ENCODE measurements around the gene ERBIN.
"Not testable (repeated sequence)": the region's sequence is repeated elsewhere in the genome, so short reads cannot be mapped to it uniquely, and the experiment has no call there.

Gene ERBIN

GRCh38 chr5:65926276-65926783 lies at the start of gene ERBIN:
Gene ERBIN, plus strand, starts transcription at chr5:65926575. Its CDS starts 66,144 bp downstream, at chr5:65992719.
- peak; percentile 82 for DNase-seq

- DNase-seq = no peak
Measured at GRCh38 chr5:65876970-65877369, 49.4 kb upstream of the ERBIN start.

GRCh38 chr5:65879668-65880256 lies 46.6 kb upstream of the ERBIN start:
- DNase-seq = peak; percentile 57

- DNase-seq = no peak
Measured at GRCh38 chr5:65880496-65881072, 45.8 kb upstream of the ERBIN start.

- no peak for DNase-seq
Measured at GRCh38 chr5:65882278-65882677, 44.1 kb upstream of the ERBIN start.

GRCh38 chr5:65883461-65883860 lies 42.9 kb upstream of the ERBIN start:
- no peak for DNase-seq

GRCh38 chr5:65886387-65886786 lies 40.0 kb upstream of the ERBIN start:
- no peak for DNase-seq

GRCh38 chr5:65892024-65892423 lies 34.4 kb upstream of the ERBIN start:
- not testable (repeated sequence) for DNase-seq

GRCh38 chr5:65892801-65893200 lies 33.6 kb upstream of the ERBIN start:
- DNase-seq = no peak

- DNase-seq = no peak
Measured at GRCh38 chr5:65893749-65894430, 32.5 kb upstream of the ERBIN start.

GRCh38 chr5:65895891-65896290 lies 30.5 kb upstream of the ERBIN start:
- DNase-seq = no peak

GRCh38 chr5:65900746-65901145 lies 25.6 kb upstream of the ERBIN start:
- no peak for DNase-seq

- DNase-seq = no peak
Measured at GRCh38 chr5:65902104-65902503, 24.3 kb upstream of the ERBIN start.

GRCh38 chr5:65903581-65903980 lies 22.8 kb upstream of the ERBIN start:
- DNase-seq = no peak

GRCh38 chr5:65906256-65906655 lies 20.1 kb upstream of the ERBIN start:
- no peak for DNase-seq

GRCh38 chr5:65907135-65907534 lies 19.2 kb upstream of the ERBIN start:
- DNase-seq = no peak

GRCh38 chr5:65910711-65911110 lies 15.7 kb upstream of the ERBIN start:
- no peak for DNase-seq

- no peak for DNase-seq
Measured at GRCh38 chr5:65912311-65912710, 14.1 kb upstream of the ERBIN start.

GRCh38 chr5:65913519-65913918 lies 12.9 kb upstream of the ERBIN start:
- no peak for DNase-seq

GRCh38 chr5:65914641-65915196 lies 11.7 kb upstream of the ERBIN start:
- DNase-seq = no peak

GRCh38 chr5:65915661-65916060 lies 10.7 kb upstream of the ERBIN start:
- DNase-seq = not testable (repeated sequence)

- no peak for DNase-seq
Measured at GRCh38 chr5:65916066-65916465, 10.3 kb upstream of the ERBIN start.

- DNase-seq = no peak
Measured at GRCh38 chr5:65916636-65917035, 9.7 kb upstream of the ERBIN start.

GRCh38 chr5:65919773-65920172 lies 6.6 kb upstream of the ERBIN start:
- DNase-seq = no peak
